Suppressor macrophage treated with lipopolysaccharide for 1 hour (primary cell): ENCODE measurements around the gene PEF1.

Source experiments
- DNase-seq, 3 donors: peaks; one replicate each; pipeline ENCODE4 v3.0.0-alpha.2; 2020 to 2022

PEF1 gene

GRCh38 chr1:31644560-31645273 lies at the start of gene PEF1:
PEF1 (minus strand) TSS chr1:31644876; CDS start chr1:31644864, 12 bp downstream.
- peak; percentile 99 for DNase-seq

- no peak for DNase-seq
Observed at GRCh38 chr1:31693231-31693630, 48.6 kb upstream of the PEF1 start.

- no peak for DNase-seq
Observed at GRCh38 chr1:31691951-31692350, 47.3 kb upstream of the PEF1 start.

GRCh38 chr1:31691446-31691845 lies 46.8 kb upstream of the PEF1 start:
- no peak for DNase-seq

- no peak for DNase-seq
Observed at GRCh38 chr1:31690921-31691320, 46.2 kb upstream of the PEF1 start.

- DNase-seq: peak; percentile 74 to 80 (median 76)
Observed at GRCh38 chr1:31689854-31690253, 45.2 kb upstream of the PEF1 start.

GRCh38 chr1:31689379-31689778 lies 44.7 kb upstream of the PEF1 start:
- no peak for DNase-seq

- DNase-seq: no peak
Observed at GRCh38 chr1:31688233-31688918, 43.7 kb upstream of the PEF1 start.

GRCh38 chr1:31687601-31688000 lies 42.9 kb upstream of the PEF1 start:
- no peak for DNase-seq

GRCh38 chr1:31685795-31686194 lies 41.1 kb upstream of the PEF1 start:
- no peak for DNase-seq

GRCh38 chr1:31683997-31684396 lies 39.3 kb upstream of the PEF1 start:
- DNase-seq: peak; percentile 47 to 66 (median 53)

- DNase-seq: no peak
Observed at GRCh38 chr1:31681415-31681814, 36.7 kb upstream of the PEF1 start.

- no peak for DNase-seq
Observed at GRCh38 chr1:31679676-31680230, 35.1 kb upstream of the PEF1 start.

GRCh38 chr1:31679091-31679490 lies 34.4 kb upstream of the PEF1 start:
- DNase-seq: no peak

GRCh38 chr1:31678681-31679080 lies 34.0 kb upstream of the PEF1 start:
- DNase-seq: no peak

- no peak for DNase-seq
Observed at GRCh38 chr1:31677949-31678348, 33.3 kb upstream of the PEF1 start.

GRCh38 chr1:31677401-31677800 lies 32.7 kb upstream of the PEF1 start:
- DNase-seq: no peak

GRCh38 chr1:31675756-31676155 lies 31.1 kb upstream of the PEF1 start:
- no peak for DNase-seq

GRCh38 chr1:31675161-31675560 lies 30.5 kb upstream of the PEF1 start:
- no peak for DNase-seq

- DNase-seq: no peak
Observed at GRCh38 chr1:31674626-31675025, 29.9 kb upstream of the PEF1 start.

GRCh38 chr1:31673433-31673832 lies 28.8 kb upstream of the PEF1 start:
- DNase-seq: no peak

- DNase-seq: no peak
Observed at GRCh38 chr1:31672986-31673385, 28.3 kb upstream of the PEF1 start.

- DNase-seq: no peak
Observed at GRCh38 chr1:31671561-31672201, 27.0 kb upstream of the PEF1 start.

- DNase-seq: no peak
Observed at GRCh38 chr1:31671147-31671546, 26.5 kb upstream of the PEF1 start.
